PFSK-1 (cell line): ENCODE data around the gene ANO8.

Source experiments
- POLR2AphosphoS5 ChIP-seq: IDR thresholded peaks from 2 replicates; pipeline ENCODE4 v1.6.1; 2012; ENCODE audit warnings: low read depth, mild to moderate bottlenecking, control low read depth, low read length, moderate library complexity
- TAF1 ChIP-seq: IDR thresholded peaks from 2 replicates; pipeline ENCODE4 v1.6.1; 2012; ENCODE audit warnings: low read length, control low read depth, borderline replicate concordance; ENCODE audit not compliant: insufficient read depth

- TF ChIP-seq POLR2AphosphoS5 (no peak), TAF1 (no peak)
Observed at GRCh38 chr19:17312189-17313113, 22.2 kb downstream of the ANO8 start.
